Spleen (tissue), 7 donors: ENCODE measurements around the gene ARHGEF37.

Source experiments
- POLR2A ChIP-seq, 3 donors: fragments of 450-650 bp; IDR thresholded peaks; one replicate each; pipeline ENCODE4 v1.5.1; 2017; ENCODE audit warnings: antibody characterized with exemption in 3 of 3, mild to moderate bottlenecking in 1 of 3
- TF ChIP-seq, protein P1 (sequence below), 11 experiments: fragments of 200-600 bp in 7 of 11; fragments of 450-650 bp in 4 of 11; sonication (generic) in 4 of 11; IDR thresholded peaks in 8 of 11; conservative IDR thresholded peaks in 3 of 11; 1 replicate in 7 of 11; 2 replicates in 4 of 11; pipeline versions ENCODE4 v1.4.0 to v1.8.0; 2016 to 2021; ENCODE audit warnings: antibody characterized with exemption in 11 of 11, inconsistent platforms in 4 of 11, mild to moderate bottlenecking in 1 of 11
- donor health status: DM: no; HTN: no; CAD: no; lungs with moderate emphysema.
- donor health status: DM: no; HTN: no; CAD: no.
- donor health status: DM: no; HTN: no; CAD: no.

DNA sequence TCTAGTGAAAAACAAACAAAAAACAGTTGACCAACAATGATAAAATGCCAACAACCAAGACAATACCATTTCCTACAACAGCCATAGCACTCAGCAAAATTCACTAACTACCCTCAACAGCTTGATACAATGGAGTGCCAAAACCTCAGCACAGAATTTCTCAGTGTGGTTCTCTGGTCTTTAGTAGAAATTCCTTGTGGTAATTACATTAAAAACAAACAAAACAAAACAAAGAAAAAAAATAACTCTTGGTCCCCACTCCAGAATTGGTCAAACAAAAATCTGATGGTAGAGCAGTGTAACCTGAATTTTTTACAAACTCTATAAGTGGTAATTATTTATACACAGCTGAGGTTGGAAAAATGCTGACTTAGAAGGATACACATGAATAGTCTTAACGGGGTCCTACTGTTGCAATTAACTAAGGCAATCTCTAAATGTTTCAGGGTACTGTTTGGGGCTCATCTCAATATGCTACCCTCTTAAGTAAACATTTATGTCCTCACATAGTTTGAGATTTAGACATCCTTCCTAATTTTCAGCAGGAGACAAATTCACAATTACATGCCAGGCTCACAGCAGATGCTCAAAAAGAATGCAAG lies 43.8 kb upstream of the ARHGEF37 start:
- TF ChIP-seq, protein P1, sequence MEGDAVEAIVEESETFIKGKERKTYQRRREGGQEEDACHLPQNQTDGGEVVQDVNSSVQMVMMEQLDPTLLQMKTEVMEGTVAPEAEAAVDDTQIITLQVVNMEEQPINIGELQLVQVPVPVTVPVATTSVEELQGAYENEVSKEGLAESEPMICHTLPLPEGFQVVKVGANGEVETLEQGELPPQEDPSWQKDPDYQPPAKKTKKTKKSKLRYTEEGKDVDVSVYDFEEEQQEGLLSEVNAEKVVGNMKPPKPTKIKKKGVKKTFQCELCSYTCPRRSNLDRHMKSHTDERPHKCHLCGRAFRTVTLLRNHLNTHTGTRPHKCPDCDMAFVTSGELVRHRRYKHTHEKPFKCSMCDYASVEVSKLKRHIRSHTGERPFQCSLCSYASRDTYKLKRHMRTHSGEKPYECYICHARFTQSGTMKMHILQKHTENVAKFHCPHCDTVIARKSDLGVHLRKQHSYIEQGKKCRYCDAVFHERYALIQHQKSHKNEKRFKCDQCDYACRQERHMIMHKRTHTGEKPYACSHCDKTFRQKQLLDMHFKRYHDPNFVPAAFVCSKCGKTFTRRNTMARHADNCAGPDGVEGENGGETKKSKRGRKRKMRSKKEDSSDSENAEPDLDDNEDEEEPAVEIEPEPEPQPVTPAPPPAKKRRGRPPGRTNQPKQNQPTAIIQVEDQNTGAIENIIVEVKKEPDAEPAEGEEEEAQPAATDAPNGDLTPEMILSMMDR (IDR thresholded peaks at IDR 0.05 in 8 of 11, conservative IDR thresholded peaks at IDR 0.05 in 3 of 11): no peak
- TF ChIP-seq POLR2A (IDR thresholded peaks at IDR 0.05): no peak
